NCI-H187 treated with DMSO at 0.1 percent for 48 hours (cell line): ENCODE results near the gene CAPN10.
"Not testable (repeated sequence)": the region's sequence is repeated elsewhere in the genome, so short reads cannot be mapped to it uniquely, and the experiment has no call there.

ENCODE experiments used
- DNase-seq: peaks from one replicate; lab custom pipeline; 2025; lab: John Stamatoyannopoulos, UW

The CAPN10 gene, protein sequence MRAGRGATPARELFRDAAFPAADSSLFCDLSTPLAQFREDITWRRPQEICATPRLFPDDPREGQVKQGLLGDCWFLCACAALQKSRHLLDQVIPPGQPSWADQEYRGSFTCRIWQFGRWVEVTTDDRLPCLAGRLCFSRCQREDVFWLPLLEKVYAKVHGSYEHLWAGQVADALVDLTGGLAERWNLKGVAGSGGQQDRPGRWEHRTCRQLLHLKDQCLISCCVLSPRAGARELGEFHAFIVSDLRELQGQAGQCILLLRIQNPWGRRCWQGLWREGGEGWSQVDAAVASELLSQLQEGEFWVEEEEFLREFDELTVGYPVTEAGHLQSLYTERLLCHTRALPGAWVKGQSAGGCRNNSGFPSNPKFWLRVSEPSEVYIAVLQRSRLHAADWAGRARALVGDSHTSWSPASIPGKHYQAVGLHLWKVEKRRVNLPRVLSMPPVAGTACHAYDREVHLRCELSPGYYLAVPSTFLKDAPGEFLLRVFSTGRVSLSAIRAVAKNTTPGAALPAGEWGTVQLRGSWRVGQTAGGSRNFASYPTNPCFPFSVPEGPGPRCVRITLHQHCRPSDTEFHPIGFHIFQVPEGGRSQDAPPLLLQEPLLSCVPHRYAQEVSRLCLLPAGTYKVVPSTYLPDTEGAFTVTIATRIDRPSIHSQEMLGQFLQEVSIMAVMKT

DNA sequence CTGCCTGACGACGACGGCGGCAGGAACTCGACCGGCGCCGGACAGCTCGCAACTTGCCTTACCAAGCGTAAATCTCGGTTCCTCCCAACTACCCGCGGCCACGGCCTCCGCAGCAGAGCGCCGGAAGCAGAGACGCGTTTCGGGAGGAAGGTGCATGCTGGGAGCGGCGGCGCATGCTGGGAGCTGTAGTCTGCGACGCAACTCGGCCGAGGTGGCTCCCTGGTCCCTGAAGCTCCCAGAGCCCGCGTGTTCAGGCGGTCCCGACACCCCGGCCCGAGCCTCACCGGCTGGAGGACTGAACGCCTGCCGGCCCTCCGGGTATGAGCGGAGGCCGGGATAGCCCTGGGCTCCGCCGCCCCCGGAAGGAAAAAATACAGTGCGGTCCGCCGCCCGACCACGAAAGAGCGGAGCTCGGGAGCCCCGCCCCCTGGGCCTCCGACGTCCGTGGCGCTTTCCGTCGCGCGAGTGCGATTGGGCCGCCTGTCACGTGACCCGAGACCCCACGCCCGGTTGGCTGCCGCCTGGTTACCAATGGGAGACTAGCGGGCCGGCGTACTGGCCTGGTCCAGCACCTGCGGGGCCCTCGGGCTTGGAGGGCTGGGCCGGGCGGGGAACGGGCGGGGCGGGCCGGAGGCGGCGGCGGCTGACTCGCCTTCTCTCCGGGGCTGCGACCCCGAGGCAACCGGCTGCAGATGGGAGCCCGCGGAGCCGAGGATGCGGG, at the start of gene CAPN10:
Gene CAPN10 (plus strand): TSS at position 537 of the 721 bp plus-strand sequence. CDS start 178 bp downstream, at position 715.
- peak; percentile 59 for DNase-seq

DNA sequence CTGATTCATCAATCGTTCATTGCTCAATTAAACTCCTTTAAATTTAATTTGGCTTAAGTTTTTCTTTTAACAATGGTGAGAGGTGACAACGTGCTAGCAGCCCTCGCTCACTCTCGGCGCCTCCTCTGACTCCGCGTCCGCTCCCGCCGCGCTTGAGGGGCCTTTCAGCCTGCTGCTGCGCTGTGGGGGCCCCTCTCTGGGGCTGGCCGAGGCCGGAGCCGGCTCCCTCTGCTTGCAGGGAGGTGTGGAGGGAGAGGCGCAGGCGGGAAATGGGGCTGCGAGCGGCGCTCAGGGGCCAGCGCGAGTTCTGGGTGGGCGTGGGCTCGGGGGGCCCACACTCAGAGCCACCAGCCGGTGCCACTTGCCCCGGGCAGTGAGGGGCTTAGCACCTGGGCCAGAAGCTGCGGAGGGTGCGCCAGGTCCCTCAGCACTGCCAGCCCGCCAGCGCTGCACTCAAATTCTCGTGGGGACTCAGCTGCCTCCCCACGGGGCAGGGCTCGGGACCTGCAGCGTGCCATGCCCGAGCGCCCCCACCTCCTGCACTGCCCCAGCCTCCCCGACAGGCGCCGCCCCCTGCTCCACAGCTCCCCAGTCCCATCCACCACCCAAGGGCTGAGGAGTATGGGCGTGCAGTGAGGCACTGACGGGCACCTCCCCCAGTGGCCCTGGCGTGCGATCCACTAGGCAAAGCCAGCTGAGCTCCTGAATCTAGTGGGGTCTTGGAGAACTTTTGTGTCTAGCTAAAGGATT, 48.3 kb upstream of the CAPN10 start:
- no peak for DNase-seq

DNA sequence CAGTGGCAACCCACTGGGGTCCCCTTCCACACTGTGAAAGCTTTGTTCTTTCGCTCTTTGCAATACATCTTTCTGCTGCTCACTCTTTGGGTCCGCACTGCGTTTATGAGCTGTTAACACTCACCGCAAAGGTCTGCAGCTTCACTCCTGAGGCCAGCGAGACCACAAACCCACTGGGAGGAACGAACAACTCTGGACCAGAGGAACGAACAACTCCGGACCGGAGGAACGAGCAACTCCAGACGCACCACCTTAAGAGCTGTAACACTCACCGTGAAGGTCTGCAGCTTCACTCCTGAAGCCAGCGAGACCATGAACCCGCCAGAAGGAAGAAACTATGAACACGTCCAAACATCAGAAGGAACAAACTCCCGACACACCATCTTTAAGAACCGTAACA, 47.4 kb upstream of the CAPN10 start:
- DNase-seq: not testable (repeated sequence)

DNA sequence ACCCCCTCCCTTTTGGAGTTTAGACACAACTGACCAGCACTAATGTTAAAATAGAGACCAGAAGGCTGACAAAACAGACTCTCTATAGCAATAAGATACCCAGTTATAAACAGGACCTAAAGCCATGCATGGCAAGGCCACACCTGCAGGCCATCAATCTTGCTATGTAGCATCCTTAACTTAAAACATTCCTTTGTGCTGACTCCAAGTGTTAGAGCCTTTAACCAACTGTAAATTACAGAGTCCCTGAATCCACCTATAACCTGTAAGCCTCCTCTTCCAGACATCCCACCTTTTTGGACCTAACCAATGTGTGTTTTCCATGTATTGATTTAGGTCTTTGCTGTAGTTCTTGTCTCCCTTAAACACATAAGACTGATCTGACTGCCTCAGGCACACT, 46.6 kb upstream of the CAPN10 start:
- no peak for DNase-seq

DNA sequence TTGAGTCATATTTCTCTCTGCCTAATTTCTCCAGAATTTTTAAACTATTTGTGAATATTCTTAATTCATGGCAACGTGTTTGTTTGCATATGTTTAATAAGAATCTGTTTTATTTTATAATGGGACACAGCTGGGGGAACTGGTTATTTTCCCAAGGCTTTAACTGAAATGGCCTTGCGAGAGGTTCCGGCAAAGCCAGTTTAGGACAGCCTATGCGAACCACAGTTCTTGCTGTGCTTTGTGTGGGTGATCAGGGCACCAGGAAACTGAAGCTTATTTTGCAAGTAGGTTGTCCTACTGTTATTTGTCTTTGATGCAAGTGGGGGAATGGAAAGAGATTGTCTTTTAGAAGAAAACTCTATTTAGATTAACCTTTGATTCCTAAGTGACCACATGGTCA, 35.2 kb upstream of the CAPN10 start:
- DNase-seq: no peak

DNA sequence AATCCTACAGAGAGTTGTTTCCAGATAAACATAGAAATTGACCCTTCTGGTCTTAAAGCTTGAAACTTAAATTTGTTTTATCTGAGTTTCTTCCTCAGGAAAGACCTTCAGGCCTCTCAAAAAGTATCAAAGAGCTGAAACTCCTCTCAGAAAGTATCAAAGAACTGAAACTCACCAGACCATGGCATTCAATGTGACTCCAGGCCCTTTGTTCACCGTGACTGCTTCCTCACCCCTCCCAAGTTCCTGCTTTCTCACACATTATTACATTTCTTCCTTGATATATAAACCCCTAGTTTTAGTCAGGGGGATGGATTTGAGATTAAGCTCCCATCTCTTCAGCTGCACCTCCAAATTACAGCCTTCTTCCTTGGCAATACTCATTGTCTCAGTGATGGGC, 34.7 kb upstream of the CAPN10 start:
- no peak for DNase-seq

DNA sequence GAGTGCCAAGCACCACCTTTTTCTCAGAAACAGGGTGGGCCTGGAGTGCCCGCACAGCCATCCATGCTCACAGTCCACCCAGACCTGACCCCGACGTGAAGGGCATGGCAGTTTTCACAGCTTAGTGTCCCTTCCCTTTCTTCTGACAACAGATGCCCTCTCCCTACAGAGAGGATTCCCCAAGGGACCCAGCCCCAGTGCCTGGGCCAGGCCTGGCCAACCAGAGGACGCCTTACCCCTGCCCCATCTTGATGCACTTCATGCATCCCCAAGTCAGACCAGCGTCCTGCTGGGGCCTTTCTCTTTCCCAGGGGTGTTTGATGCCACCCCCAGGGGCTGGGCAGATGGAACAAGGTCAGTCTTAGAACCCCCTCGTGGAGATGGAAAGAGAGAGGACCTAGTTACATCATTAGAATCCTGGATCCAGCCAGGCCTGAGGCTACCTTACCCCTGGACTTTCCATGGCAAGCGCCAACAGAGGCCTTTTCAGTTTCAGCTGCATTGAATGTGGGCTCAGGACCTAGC, 32.5 kb upstream of the CAPN10 start:
- DNase-seq: no peak

DNA sequence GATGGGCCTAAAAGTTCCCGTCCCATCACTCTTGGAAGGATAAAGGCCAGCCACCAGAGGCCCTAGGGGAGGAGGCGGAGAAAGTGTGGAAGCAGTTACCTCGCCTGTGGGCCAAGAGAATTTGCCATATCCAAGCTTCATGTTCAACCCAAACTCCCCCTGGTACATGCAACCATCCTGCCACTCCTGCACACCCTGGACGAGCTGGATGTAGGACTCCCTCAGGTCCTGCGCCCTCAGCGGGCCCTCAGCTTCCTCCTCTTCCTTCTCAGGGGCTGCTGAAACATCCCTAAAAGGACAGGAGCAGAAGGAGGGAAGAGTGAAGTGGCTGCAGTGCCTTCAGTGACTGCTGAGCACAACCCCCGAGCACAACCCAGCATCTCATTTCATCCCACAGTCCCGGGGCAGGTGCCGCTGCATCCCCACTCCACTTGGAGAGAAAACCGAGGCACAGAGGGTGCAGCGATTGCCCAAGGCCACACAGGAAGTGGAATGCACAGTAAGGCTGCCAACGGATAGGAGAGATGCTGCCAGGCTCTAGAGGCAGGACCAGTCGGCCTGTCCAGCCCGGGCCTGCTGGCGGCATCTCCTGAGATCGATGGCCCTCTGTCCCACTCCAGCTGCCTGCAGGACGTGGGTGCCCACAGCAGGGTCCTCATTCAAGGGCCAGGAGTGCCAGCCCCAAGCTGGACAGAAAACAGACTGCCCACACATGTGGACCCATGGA, 31.6 kb upstream of the CAPN10 start:
- no peak for DNase-seq

DNA sequence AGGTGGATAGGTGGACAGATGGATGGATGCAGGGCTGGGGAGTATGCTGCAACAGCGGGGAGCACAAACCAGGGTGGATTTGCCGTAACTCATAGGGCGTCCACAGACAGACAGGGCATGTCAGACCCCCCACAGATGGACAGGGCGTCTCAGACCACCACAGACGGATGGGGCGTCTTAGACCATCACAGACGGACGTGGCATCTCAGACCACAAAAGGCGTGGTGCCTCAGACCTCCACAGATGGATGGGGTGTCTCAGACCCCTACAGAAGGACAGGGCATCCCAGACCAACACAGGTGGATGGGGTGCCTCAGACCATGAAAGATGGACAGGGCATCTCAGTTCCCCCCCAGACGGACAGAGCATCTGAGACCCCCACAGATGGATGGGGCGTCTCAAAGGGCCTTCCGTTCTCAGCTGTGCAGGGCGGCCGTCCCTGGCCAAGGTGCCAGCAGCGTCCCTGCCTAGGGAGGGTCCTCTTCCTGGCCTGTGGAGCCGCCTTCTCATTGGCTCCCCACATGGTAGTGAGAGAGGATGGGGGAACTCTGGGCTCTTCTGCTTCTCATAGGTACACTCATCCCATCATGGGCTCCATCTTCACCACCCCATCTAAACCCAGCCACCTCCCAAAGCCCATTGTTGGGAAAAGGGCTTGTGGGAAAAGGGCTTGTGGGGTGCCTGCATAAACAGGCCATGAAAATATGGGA, 30.8 kb upstream of the CAPN10 start:
- no peak for DNase-seq

DNA sequence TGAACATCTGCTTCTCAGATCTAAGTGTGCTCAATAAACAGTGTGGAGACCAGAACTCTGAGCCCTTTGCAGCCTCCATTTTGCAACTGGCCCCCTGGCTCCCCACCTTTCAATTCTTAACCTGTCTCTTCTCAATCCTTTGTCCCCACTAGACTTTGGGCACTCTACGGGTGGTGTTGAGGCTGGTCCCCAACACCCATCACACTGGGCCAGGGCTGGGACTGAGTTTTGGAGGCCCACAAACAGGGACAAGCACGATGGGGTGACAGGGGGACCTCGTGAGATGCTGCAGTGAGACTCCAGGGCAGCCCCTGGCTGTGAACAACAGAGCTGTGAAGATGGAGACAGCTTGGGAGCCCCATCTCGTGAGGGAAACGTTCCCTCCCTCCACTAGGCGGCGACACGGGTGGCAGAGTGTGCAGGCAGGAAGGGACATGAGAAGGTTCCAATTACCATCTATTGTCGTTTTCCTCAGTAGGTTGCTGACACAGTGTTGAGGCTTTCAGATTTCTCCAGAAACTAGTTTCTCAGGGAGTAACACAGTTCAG, 29.9 kb upstream of the CAPN10 start:
- no peak for DNase-seq

DNA sequence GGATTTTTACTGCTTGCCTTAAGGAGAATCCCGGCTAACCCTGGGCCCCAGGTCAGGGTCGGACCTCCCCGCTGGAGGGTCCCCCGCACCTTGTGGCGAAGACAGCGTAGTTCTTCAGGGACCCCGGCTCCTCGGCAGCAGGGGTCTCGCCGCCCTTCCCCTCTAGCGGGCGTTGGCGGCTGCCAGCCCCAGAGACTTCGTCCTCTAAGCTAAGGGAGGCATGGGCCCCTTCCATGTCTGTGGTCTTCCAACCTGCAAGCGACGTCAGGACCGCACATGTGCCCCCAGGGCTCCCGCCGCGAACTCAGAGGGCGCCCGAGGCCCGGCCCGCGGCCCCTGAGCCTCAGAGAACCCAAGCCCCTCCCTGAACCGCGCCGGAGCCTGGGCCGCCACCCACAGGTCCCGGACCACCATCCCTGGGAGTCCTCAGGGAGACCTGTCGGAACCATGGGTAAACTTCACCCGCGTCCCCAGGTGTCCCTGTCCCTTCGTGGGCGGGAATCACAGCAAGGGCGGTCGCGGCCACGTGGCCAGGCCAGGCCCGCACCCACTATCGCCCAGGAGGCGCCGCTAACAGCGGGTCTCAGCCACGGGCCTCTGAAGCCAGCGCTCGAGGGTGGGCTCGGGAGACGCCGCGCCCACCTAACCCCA, 29.3 kb upstream of the CAPN10 start:
- no peak for DNase-seq

DNA sequence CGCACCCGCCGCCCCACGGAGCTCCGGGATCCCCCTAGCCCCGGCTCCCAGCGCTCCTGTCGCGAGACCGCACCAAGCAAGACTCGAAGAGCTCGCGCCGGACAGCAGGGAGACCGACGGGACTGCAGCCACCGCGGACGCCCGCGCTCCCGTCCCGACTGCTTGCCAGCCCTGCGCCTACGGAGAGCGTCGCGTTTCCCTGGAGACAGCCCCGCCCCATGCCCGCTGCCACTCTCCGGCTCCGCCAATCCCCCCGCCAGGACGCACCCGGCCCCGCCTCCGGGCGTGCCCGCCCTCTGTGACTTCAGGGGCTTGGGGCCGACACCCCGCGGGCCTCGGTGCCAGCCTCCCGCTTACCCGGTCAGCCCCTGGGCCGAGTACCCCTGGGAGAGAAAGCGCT, 28.7 kb upstream of the CAPN10 start, which contains the start of gene ANKMY1:
Gene ANKMY1 (minus strand): TSS at position 181 of the 400 bp plus-strand sequence. CDS start 653 bp downstream, outside the sequence.
- DNase-seq: no peak

DNA sequence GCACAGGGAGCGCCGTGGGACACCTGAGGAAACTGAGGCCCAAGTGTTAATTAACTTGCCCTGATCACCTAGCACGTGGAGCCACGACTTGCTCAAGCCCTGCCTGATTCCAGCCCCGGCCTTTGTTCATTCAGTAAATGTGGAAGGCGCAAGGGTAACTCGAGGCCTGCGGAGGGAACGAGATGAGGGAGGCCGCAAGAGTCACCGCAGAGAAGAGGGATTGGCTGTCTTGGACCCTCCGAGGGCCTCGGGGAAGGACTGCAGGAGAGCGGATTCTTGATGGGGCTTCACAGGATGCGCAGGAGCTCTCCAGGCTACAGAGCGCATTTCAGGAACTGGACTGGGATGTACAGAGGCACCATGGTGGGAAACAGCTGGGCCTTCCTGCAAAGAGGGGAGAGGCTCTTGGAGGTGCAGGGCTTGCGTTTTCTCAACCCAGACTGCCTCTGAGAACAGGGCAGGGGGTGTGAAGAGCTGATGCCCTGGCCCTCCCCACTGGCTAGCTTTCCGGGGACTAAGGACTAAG, 28.2 kb upstream of the CAPN10 start:
- DNase-seq: no peak

DNA sequence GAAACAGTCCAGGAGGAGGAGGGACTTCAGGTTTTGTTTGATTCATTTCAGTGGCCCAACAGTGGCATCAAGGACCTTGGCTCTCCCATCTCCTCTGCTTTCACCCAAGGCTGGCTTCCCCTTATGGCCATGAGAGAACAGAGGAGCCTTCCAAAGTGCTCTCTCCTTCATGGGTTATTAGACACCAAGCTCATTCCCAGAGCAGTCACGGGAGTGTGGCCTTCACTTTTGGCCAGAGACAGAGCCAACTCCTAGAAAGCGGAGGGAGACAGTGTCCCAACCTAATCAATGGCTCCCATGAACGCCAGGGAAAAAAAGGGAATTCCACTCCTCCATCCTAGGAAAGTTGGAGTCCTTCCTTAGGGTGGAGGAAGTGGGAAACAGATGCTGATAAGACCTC, 27.2 kb upstream of the CAPN10 start:
- DNase-seq: no peak

DNA sequence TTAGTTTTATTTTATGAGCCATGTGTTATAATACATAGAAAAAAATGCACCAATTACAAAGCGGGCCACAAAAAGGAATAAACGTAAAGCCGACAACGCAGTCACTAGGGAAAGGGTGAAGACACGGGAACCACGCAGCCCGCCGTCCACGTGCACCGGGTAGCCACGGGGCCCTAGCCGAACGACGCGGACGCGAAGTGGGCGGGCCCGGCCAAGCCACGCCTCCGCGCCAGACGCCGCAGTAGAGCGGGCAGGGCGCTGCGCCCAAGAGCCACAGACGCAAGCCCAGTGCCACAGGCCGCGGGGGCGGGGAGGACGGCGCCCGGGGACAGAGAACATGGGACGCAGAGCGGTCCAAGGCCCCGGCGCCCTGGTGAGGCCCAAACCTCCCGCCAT, 26.5 kb upstream of the CAPN10 start, which contains the start of gene DUSP28:
Gene DUSP28 (plus strand): TSS at position 274 of the 396 bp plus-strand sequence. CDS start 328 bp downstream, outside the sequence.
- DNase-seq: no peak

DNA sequence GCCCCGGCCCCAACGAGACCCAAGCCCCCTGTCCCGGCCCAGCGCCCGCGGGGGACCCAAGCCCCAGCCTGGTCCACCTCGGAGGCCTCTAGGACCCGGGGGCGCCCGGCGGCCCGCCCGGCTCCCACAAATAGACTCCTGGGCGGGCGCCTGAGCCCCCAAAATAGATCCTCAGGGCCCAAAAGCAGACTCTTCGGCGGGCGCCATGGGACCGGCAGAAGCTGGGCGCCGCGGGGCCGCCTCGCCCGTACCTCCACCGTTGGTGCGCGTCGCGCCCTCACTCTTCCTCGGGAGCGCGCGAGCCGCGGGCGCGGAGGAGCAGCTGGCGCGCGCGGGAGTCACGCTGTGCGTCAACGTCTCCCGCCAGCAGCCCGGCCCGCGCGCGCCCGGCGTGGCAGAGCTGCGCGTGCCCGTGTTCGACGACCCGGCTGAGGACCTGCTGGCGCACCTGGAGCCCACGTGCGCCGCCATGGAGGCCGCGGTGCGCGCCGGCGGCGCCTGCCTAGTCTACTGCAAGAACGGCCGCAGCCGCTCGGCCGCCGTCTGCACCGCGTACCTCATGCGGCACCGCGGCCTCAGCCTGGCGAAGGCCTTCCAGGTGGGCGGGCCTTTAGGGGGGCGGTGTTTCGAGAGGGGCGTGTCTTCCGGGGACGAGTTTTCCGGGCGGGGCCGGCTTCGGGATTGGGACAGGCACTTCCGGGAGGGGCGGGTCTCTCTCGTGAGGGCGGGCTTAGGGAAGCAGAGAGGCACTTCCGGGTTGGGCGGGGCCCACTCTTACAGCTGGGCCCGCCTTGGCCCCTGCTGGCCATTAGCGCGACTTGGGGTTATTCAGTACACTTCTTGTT, 25.8 kb upstream of the CAPN10 start:
- DNase-seq: peak; percentile 55

DNA sequence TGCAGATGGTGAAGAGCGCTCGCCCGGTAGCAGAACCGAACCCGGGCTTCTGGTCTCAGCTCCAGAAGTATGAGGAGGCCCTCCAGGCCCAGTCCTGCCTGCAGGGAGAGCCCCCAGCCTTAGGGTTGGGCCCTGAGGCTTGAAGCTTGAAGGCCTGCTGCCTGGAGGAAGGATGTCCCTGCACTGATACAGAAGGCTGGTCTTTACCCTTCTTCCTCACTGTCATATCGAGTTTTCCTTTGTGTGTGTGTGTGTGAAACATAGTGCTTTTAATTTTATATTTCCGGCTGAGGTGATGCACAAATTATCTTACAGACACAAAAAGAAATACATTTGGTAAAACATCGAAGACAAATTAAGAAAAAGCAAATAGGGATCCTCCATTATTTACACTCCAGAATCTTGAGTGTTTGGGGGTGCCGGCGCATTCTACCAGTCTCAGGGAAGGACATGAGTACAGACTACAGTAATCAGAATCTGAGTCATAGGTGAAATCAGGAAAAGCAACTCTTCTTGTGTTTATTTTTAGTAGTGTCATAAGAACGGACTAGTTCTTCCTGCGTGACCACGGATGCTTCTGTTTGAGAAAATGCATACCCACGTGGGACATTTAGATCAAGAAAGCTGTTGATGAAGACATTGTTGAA, 25.1 kb upstream of the CAPN10 start:
- DNase-seq: no peak

DNA sequence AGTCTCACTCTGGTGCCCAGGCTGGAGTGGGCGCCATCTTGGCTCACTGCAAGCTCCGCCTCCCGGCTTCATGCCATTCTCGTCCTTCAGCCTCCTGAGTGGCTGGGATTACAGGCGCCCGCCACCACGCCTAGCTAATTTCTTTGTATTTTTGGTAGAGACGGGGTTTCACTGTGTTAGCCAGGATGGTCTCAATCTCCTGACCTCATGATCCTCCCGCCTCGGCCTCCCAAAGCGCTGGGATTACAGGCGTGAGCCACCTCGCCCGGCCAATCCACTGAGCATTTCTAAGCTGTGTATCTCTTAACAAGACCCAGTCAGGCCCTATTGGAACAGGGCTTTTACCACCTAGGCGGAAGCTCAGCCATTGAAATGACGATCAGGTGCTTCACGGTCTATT, 23.3 kb upstream of the CAPN10 start:
- DNase-seq: not testable (repeated sequence)
